ENCODE data around the gene FBXW8.

GRCh38 chr12:116927244-116927940, 16.6 kb downstream of the FBXW8 start:
- TF ChIP-seq CTCF (conservative IDR thresholded peaks at IDR 0.05) = no peak
- TF ChIP-seq ZFX (IDR thresholded peaks at IDR 0.05) = no peak
